Panc1 (cell line): ENCODE measurements around the gene DEPDC5.

Experiments
- CTCF ChIP-seq: fragments of 450-650 bp; IDR thresholded peaks from 2 replicates; pipeline ENCODE4 v1.5.1; 2017; ENCODE audit warnings: mild to moderate bottlenecking
- POLR2AphosphoS5 ChIP-seq: IDR thresholded peaks from 2 replicates; pipeline ENCODE4 v1.6.1; 2012; ENCODE audit warnings: mild to moderate bottlenecking, low read depth, low read length, moderate library complexity
- REST ChIP-seq, 2 experiments: IDR thresholded peaks; 2 replicates each; pipeline ENCODE4 v1.6.1; 2011 to 2012; ENCODE audit warnings: low read depth in 2 of 2, control low read depth in 1 of 2, low read length in 1 of 2, mild to moderate bottlenecking in 1 of 2, moderate library complexity in 1 of 2; ENCODE audit not compliant: insufficient read depth in 1 of 2
- TCF7L2 ChIP-seq: IDR thresholded peaks from 2 replicates; pipeline ENCODE4 v1.6.1; 2011; ENCODE audit warnings: mild to moderate bottlenecking, low read depth, low read length, inconsistent platforms

- no peak for TF ChIP-seq CTCF
- no peak for TF ChIP-seq REST (IDR thresholded peaks at IDR 0.05; ENCODE audit: insufficient read depth in 1 of 2, low read depth in 2 of 2, low read length in 1 of 2)
- TF ChIP-seq TCF7L2: no peak
- no peak for TF ChIP-seq POLR2AphosphoS5
Measured at GRCh38 chr22:31754813-31755212, 994 bp downstream of the DEPDC5 start.
